HG03159 (cell line): Measurements from ENCODE around the gene SLC16A12.
"Not testable (repeated sequence)": the region's sequence is repeated elsewhere in the genome, so short reads cannot be mapped to it uniquely, and the experiment has no call there.

Experiments
- ATAC-seq: cut with Tn5 transposase; IDR thresholded peaks from one replicate; pipeline ENCODE4 v1.9.1; 2021; ENCODE audit warnings: mild to moderate bottlenecking, moderate library complexity; ENCODE audit not compliant: unreplicated experiment

The SLC16A12 gene

GRCh38 chr10:89393898-89394297 lies 141.5 kb downstream of the SLC16A12 start:
- no peak for ATAC-seq

GRCh38 chr10:89392974-89393373 lies 142.4 kb downstream of the SLC16A12 start:
- no peak for ATAC-seq

- peak; percentile 80 for ATAC-seq
Measured at GRCh38 chr10:89391907-89392756, 143.3 kb downstream of the SLC16A12 start, which contains the start of gene IFIT1. TSS of gene IFIT1 (plus strand) at chr10:89392623. CDS start at chr10:89392713, 90 bp downstream.

GRCh38 chr10:89391226-89391576 lies 144.2 kb downstream of the SLC16A12 start:
- not testable (repeated sequence) for ATAC-seq

GRCh38 chr10:89390476-89391225 lies 144.7 kb downstream of the SLC16A12 start:
- ATAC-seq: no peak

GRCh38 chr10:89389254-89389653 lies 146.1 kb downstream of the SLC16A12 start:
- no peak for ATAC-seq

- no peak for ATAC-seq
Measured at GRCh38 chr10:89388806-89389205, 146.6 kb downstream of the SLC16A12 start.

- ATAC-seq: no peak
Measured at GRCh38 chr10:89384474-89385340, 150.7 kb downstream of the SLC16A12 start.

GRCh38 chr10:89382757-89383156 lies 152.6 kb downstream of the SLC16A12 start:
- ATAC-seq: no peak
